ENCODE measurements around the gene C9orf57.
"Not testable (repeated sequence)": the region's sequence is repeated elsewhere in the genome, so short reads cannot be mapped to it uniquely, and the experiment has no call there.

C9orf57 gene

GRCh38 chr9:72029986-72030385, 30.4 kb downstream of the C9orf57 start:
- no peak for TF ChIP-seq CTCF (conservative IDR thresholded peaks at IDR 0.05; ENCODE audit: control insufficient read depth, insufficient read depth, low read depth, low read length)
- DNase-seq (ENCODE audit: low read depth), result no peak
- no peak overlapping the region for H3K4me3 ChIP-seq (ENCODE audit: control insufficient read depth, low read depth, low read length)

DNA sequence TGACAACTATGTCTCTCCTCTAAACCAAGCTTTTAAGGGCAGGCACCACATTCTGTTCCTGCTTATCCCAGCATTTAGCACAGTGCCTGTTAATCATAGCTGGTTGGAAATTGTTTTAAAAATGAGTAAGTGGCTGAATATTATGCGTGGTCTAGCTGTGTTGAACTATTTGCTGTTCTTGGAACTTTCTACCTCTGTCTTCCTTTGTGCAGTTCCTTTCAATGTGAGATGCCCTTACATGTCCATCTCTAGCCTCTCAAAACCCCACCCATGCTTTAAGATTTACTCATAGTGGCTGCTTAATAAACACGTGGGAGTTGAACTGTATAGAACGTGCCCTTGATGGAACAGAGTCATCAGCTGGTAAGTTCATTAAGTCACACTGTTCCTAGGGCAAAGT, 34.5 kb downstream of the C9orf57 start:
- DNase-seq (ENCODE audit: low read depth), result peak; percentile 48
- TF ChIP-seq CTCF (conservative IDR thresholded peaks at IDR 0.05; ENCODE audit: control insufficient read depth, insufficient read depth, low read depth, low read length), result no peak
- H3K4me3 ChIP-seq (ENCODE audit: control insufficient read depth, low read depth, low read length), result no peak overlapping the region

DNA sequence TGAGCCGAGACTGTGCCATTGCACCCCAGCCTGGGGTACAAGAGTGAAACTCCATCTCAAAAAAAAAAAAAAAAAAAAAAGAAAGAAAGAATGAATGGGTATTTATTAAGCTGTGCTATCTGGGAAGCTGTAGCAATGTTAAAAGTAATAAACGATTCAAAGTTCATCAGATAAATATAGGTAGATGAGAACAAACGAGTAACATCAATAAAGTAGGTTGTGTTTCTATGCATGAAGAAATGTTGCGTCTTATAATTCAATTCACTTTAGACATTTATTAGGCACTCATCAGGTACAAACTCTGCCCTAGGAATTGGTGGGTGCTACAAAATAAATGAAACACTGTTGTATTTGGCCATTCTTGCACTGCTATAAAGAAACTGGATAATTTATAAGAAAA, 36.8 kb downstream of the C9orf57 start:
- no peak for TF ChIP-seq CTCF (conservative IDR thresholded peaks at IDR 0.05; ENCODE audit: control insufficient read depth, insufficient read depth, low read depth, low read length)
- H3K4me3 ChIP-seq (ENCODE audit: control insufficient read depth, low read depth, low read length), result no peak overlapping the region
- no peak for DNase-seq (ENCODE audit: low read depth)

- DNase-seq (ENCODE audit: low read depth), result peak; percentile 91
- no peak for TF ChIP-seq CTCF (conservative IDR thresholded peaks at IDR 0.05; ENCODE audit: control insufficient read depth, insufficient read depth, low read depth, low read length)
- H3K4me3 ChIP-seq (ENCODE audit: control insufficient read depth, low read depth, low read length), result no peak overlapping the region
Observed at GRCh38 chr9:72022841-72023240, 37.6 kb downstream of the C9orf57 start.

DNA sequence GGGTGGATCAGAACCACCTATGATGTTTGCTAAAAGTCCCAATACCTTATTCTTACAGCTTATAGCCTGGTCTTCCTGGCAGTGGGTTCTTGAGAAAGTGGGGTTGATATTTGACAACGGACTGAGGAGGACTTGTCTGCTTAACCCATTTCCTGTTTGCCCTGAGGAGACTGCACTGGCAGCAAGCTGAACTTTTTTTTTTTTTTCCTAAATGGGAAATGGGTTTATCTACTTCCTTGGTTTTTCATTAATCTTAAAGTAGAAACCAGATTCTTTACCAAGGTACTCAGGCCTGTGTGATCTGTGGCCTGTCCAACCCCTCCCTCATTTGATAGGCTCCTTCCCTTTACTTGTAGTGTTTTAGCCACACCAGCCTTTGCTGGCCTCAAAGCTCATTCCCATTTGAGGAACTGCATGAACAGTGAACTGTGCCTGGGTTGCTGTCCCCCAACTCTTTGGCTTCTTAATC, 47.1 kb downstream of the C9orf57 start:
- no peak for DNase-seq (ENCODE audit: low read depth)

DNA sequence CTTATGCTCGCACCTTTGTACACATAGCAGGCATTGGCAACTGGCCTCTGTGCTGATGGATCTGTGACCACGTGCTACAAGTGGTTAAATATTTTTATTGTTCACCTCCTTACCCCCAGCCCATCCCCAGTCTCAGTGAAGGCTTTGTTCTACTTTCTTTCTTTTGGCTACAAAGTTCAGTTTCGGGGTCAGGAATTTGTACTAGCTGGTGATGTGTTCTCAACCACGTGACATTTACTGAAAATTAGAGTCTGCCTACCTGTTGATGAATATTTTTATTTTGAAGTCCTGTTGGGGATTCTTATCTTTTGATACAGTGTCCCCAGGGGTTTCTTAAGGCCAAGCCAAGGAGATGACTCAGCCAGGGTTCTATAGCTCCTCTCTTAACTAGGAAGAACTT, 47.8 kb downstream of the C9orf57 start:
- DNase-seq (ENCODE audit: low read depth), result no peak
- TF ChIP-seq CTCF (conservative IDR thresholded peaks at IDR 0.05; ENCODE audit: control insufficient read depth, insufficient read depth, low read depth, low read length), result no peak
- H3K4me3 ChIP-seq (ENCODE audit: control insufficient read depth, low read depth, low read length), result no peak overlapping the region

More for the DNA sequence above, 47.1 kb downstream of the C9orf57 start:
- H3K4me3 ChIP-seq (ENCODE audit: control insufficient read depth, low read depth, low read length), result no peak overlapping the region
- TF ChIP-seq CTCF (conservative IDR thresholded peaks at IDR 0.05; ENCODE audit: control insufficient read depth, insufficient read depth, low read depth, low read length), result no peak

DNA sequence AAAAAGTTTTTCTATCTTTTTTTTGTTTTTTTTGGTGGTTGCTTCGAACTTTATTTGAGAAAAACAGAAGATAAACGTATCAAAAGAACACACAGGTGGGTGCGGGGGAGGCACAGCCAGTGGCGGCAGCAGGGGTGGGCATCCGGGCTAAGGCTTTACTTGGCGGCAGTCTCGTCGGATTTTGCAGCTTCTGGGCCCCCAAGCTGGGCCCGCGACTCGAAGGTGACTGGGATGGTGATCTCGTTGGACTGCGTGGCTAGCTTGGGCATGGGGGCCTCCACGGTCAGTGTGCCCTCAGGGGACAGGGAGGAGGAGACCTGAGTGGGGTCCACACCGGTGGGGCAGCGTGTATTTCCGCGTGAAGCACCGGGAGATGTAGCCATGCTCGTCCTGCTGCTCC, 52.7 kb downstream of the C9orf57 start:
- DNase-seq (ENCODE audit: low read depth); H3K4me3 ChIP-seq (ENCODE audit: control insufficient read depth, low read depth, low read length): not testable (repeated sequence)
